Upper lobe of left lung (tissue), 4 donors: Measurements from ENCODE around the gene MED27.

Experiments
- POLR2A ChIP-seq, 4 donors: fragments of 450-650 bp; IDR thresholded peaks; one replicate each; pipeline ENCODE4 v1.5.1; 2016 to 2017; ENCODE audit warnings: antibody characterized with exemption in 4 of 4, mild to moderate bottlenecking in 2 of 4
- TF ChIP-seq, protein P1 (sequence below), 6 experiments: fragments of 450-650 bp in 4 of 6; fragments of 200-600 bp in 2 of 6; sonication (generic) in 2 of 6; IDR thresholded peaks; one replicate each; pipeline ENCODE4 v1.5.1; 2016 to 2019; ENCODE audit warnings: antibody characterized with exemption in 6 of 6

GRCh38 chr9:131980267-131981016, 99.2 kb downstream of the MED27 start:
- TF ChIP-seq, protein P1, sequence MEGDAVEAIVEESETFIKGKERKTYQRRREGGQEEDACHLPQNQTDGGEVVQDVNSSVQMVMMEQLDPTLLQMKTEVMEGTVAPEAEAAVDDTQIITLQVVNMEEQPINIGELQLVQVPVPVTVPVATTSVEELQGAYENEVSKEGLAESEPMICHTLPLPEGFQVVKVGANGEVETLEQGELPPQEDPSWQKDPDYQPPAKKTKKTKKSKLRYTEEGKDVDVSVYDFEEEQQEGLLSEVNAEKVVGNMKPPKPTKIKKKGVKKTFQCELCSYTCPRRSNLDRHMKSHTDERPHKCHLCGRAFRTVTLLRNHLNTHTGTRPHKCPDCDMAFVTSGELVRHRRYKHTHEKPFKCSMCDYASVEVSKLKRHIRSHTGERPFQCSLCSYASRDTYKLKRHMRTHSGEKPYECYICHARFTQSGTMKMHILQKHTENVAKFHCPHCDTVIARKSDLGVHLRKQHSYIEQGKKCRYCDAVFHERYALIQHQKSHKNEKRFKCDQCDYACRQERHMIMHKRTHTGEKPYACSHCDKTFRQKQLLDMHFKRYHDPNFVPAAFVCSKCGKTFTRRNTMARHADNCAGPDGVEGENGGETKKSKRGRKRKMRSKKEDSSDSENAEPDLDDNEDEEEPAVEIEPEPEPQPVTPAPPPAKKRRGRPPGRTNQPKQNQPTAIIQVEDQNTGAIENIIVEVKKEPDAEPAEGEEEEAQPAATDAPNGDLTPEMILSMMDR (IDR thresholded peaks at IDR 0.05) = no peak
- TF ChIP-seq POLR2A (IDR thresholded peaks at IDR 0.05) = no peak
